ENCODE results near the gene CGB2.
"Not testable (repeated sequence)": the region's sequence is repeated elsewhere in the genome, so short reads cannot be mapped to it uniquely, and the experiment has no call there.

CGB2 gene

DNA sequence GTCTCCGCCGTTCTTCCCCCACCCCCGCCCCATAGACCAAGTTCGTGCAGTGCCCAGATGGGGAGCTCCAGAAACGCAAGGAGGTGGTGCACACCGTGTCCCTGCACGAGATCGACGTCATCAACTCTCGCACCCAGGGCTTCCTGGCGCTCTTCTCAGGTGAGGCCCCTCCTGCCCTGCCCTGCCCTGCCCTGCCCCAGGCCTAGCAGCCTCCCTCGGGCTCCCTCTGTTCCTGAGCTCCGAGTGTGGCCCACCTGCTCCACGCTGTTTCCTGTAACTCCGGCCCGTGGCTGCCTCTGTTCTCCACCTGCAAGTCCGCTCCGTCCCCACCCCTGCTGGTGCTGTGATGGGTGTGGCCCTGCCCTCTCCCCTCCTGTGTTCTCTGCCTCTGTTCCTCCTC, 21.2 kb upstream of the CGB2 start:
- DNase-seq (ENCODE audit: low spot score) = no peak

DNA sequence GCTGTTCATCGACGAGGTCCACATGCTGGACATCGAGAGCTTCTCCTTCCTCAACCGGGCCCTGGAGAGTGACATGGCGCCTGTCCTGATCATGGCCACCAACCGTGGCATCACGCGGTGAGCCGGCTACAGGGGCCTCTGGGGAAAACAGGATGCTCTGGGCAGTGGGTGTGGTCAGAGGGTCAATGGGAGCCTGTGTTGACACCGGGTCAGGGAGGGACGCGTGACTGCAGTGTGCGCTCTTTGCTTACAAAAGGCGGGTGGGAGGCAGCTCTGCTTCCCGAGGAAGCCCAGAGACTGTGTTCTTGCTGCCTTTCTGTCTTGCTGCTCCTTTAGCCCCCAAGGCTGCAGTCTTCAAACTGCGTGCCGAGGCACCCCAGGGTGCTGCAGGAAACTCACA, 20.5 kb upstream of the CGB2 start:
- DNase-seq (ENCODE audit: low spot score) = no peak

DNA sequence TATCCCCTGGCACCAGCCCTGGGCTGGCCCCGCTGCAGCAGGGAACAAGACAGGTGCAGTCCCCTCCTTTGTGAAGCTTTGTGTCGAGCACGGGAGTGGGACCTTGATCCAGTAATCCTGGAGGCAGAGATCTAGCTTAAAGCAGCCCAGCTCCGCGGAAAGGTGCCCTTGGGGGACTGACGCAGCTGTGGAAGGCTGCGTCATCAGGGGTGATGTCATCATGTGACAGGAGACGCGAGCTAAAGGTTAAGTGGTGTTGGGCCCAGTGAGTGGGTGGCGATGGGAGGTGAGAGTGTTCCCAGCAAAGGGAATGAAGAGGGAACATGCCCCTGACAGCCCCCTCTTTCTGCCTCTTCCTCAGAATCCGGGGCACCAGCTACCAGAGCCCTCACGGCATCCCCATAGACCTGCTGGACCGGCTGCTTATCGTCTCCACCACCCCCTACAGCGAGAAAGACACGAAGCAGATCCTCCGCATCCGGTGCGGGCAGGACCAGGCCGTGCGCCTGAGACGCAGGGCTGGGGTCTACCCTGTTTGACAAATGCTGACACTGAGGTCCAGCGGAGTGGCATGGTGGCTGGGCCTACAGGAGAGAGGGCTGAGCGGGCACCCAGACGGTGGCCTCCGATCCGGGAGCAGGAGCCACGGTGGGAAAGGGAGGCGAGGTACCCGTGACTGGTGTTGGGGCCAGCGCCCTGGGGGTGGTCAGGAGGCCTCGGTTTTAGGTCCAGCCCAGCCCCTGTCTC, 17.4 kb upstream of the CGB2 start:
- no peak for DNase-seq (ENCODE audit: low spot score)

DNA sequence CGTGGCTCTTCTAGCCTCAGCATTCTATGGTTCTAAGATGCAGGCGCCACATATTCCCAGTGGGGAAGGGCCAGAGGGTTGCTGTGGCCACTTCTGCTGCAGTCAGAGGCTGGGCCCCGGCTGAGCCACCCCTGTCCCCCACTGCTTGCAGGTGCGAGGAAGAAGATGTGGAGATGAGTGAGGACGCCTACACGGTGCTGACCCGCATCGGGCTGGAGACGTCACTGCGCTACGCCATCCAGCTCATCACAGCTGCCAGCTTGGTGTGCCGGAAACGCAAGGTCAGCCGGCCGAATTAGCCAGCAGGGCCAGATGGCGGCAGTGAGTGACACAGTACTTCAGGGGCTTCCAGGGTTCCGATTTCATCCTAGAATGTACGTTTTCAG, 16.8 kb upstream of the CGB2 start:
- no peak for DNase-seq (ENCODE audit: low spot score)

DNA sequence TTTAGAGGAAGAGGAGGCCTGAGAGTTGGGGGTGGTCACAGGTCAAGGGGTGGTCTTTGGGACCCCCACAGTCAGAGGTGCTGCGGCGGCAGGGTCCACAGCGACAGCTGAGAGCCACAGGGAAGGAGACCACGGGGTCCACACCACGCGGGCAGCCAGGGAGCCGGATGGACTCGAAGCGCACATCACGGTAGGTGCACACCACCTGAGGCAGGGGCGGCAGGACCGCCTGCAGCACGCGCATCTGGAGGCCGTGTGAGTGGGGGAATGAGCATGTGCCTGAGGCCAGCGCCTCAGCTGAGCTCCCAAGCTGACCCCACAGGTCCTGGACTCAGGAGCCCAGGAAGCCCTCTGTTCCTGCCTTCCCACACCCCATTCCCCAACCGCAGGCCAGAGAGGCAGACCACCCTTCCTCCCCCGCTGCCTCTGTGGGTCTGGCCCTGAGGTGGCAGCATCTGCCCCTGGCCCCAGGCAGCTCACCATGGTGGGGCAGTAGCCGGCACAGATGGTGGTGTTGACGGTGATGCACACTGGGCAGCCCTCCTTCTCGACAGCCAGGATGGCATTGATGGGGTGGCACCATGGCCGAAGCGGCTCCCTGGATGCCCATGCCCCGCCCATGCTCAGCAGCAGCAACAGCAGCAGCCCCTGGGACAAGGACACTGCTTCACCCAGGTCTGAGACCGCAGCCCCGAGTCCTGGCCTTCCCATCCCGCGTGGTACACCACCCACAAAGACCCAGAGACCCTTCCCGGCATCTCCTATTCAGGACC, 15.4 kb upstream of the CGB2 start:
- DNase-seq (ENCODE audit: low spot score) = no peak

DNA sequence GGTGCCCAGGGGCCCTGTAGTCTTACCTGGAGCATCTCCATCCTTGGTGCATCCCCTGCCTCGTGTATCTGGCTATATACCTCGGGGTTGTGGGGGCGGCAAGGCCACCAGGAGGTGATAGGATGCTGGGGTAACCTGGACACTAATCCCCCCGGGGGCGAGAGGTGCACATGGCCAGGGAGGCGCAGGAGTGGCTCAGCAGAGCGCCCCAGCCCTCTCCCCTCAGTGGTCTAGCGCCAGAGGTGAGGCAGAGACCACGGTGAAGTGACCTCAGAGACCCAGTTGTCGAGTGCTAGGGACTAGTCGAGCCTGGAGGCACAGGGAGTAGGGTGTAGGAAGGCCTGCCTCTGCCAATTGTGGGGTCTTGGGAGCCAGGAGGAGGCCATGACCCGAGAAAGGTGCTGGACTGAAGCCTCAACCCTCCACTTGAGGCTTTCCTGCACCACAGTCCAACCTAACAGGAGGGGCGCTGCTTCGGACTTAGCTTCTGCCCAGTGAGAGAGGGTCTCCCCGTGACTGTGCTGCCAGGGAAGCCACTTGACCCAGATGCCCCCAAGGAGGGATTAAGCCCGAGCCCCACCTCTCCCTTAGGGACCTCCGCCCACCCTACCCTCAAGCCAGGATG, 14.5 kb upstream of the CGB2 start, which contains the start of gene LHB:
LHB (minus strand) TSS at position 51 of the 625 bp plus-strand sequence; CDS start at position 41, 10 bp downstream.
- no peak for DNase-seq (ENCODE audit: low spot score)

DNA sequence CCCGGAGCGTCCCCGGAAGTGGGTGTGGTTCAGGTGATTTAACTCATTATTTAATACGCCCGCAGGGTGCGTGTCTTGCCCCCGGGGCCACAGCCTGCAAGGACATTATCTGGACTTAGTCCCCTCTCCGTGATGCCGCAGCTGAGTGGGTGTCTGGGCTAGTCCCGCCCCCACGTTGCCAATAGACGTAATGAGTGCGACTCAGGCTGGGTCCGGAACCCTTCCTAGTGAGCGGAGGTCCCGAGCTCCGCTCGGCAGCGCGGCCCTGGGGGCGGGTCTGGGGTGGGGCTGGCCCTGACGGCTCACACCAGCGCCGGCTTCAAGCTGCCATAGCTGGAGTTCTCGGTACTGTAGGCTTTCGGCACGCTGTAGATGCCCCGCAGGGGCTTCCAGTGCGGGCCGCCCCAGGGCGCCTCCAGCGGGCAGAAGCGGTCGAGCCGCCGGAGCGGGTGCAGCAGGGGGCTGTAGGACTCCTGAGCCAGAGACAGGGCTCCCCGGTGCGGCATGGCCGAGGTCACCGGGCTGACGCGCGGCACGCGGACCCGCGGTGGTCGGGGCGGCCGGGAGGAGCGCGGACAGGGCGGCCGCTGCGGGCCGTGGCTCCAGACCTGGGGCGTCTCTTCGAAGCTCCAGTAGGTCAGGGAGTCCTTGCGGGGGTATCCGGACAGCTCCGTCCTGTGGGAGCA, 13.9 kb upstream of the CGB2 start:
- DNase-seq (ENCODE audit: low spot score) = peak; percentile 67

DNA sequence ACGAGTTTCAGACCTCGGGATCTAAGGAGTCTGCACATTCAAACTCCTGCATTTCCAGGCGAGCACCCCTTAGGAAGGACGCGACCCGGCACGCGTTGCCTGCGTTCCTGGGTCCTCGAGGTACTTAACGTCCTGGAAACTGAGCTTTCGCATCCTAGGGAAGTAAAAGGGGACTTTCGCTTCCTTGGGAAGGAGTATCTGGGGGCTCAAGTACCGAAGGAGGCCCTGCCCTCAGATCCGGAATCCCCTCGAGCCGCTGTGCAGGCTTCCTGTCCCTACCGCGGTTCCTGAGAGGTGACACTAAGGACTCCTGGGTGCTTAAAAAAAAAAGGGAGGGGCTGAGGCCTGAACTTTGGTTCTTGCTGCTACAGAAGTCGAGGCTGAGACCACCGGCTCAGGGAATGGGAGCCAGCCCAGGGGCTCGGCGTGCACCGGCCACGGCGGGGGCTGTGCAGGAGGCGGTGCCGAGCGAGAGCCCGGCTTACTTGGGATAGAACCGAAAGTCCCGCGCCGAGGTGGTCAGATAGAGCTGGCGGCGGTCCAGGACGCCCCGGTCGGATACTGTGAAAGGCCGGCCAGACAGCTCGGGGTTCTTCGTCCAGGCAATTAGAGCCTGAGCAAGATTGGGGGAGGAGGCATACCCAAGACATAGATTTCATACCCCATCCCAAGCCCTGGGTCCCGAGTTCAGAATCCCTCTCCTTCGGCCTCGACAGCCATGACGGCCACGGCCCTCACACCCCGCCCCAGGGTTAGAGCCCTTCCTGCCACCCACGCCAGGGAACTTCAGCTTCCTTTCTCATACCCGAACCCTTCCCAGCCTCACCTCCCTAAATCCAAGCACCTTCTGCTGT, 13.1 kb upstream of the CGB2 start:
- DNase-seq (ENCODE audit: low spot score) = not testable (repeated sequence)

DNA sequence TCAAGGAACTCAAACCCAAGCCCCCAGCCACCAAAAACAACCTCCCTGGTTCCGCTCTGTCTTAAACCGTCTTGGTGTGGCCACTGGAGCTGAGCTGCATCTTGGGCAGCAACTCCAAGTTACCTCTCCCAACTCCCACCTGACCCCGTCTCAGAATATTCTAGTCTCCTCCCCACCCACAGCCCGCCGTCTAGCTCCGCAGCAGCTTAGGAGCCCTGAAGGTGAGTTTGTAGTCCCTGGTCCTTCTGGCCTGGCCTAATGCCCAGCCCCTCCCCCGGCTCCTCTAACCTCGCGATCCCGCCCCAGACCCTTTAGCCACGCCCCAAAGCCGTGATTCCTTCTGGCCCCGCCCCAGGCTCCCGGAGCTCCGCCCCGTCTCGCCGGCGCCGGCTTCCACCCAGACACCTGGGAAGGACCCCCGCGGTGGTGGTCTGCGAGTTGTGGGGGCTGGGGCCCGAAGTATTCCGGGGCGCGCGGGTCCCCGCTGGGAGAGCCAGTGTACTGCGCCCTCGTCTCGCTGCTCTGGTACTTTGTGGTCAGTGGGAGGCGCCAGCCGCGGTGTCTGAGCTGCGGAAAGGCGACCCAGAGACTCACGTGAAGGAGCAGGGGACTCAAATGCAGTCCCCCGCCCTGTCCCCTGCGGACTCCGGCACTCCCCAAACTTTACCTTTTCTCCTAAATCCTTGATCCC, 12.3 kb upstream of the CGB2 start:
- peak; percentile 56 for DNase-seq (ENCODE audit: low spot score)

DNA sequence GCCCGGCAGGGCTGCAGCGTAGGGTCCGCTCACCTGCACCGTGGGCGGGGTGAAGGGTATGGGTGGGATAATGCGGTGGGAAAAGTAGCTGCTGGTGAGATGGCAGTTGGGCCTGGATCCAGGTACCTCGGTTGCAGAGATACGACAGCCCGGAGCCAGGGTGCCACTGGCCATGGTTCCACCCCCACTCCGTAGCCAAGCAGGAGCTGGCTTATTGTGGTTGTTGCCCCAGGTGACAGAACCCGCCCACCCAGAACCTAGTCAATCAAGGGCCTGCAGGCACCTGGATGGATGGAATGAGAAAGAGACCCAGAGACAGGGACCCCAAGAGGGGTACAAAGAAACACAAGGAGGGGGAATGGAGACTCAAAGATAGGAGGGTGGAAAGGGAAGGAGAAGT, 11.3 kb upstream of the CGB2 start:
- no peak for DNase-seq (ENCODE audit: low spot score)

DNA sequence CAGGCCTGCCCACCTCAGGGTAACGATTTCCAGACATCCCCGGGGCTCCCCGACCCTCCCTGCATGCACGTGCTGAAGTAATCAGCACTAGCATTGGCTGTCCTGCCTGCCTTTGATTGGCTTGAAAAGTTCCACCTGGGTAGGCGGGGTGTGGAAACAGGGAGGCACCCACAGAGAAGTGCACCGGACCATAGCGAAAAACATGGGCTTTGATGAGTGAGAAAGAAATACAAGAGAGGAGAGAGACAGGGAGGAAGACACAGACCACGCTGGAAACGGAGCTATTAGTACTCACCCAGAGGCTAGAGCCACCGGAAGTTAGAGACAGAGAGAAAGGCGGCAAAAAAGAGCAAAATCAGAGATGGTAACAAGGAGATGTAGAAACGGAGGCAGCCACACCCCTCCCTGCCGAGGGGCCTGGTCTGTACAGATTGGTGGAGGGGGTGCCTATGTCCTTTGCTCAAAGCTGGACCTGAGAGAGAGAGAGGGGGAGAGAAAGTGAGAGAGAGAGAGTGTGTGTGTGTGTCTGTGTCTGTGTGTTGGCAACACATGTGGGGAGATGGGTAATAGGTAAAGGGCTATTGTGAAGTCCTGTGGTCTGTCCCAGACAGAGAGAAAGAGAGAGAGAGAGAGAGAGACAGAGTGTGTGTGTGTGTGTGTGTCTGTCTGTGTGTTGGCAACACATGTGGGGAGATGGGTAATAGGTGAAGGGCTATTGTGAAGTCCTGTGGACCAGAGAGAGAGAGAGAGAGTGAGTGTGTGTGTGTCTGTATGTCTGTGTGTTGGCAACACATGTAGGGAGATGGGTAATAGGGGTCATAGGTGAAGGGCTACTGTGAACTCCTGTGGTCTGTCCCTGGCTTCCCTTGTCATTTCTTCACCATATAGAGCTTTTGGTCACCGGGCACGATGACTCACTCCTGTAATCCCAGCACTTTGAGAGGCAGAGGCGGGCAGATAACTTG, 10.5 kb upstream of the CGB2 start:
- DNase-seq (ENCODE audit: low spot score) = no peak

DNA sequence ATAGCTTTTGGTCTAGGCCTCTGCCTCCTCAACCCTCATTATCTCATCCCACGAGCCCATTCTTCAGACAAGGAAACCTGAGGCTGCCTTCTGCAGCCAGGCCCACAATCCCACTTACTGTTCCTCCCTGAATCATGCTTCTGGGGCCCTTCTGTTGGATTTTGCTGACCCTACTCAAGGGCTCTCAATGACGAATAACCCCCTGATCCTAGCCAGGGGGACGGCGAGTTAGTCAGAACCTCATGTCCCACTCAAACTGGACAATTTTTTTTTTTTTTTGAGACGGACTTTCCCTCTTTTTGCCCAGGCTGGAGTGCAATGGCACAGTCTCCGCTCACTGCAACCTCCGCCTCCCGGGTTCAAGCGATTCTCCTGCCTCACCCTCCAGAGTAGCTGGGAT, 9.6 kb upstream of the CGB2 start:
- DNase-seq (ENCODE audit: low spot score) = no peak

DNA sequence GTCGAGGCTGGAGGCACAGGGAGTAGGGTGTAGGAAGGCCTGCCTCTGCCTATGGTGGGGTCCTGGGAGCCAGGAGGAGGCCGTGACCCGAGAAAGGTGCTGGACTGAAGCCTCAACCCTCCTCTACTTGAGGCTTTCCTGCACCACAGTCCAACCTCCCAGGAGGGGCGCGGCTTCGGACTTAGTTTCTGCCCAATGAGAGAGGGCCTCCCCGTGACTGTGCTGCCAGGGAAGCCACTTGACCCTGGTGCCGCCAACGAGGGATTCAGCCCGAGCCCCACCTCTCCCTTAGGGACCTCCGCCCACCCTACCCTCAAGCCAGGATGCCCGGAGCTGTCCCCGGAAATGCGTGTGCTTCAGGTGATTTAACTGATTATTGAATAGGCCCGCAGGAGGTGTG, 7.5 kb upstream of the CGB2 start, which contains the start of gene CGB3:
CGB3 (minus strand) TSS at position 101 of the 400 bp plus-strand sequence. CDS start 362 bp downstream, outside the sequence.
- DNase-seq (ENCODE audit: low spot score) = not testable (repeated sequence)

DNA sequence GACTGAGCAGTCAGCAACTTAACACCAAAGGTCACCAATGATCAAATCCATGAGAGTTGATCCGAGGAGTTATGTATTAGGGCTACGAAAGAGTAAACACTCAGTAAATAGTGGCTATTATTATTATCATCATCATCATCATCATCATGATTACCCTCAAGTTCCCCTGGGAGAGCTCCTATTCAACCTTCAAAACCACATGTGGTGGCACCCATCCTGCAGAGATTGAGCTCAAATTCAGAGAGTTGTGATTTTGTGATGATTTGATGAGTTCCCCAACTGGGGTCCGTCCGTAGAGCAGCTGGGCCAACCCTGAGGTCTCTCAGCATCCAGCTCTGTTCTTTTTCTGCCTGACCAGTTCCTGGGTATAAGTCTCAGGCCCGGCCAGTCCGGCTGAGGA, 6.6 kb upstream of the CGB2 start:
- not testable (repeated sequence) for DNase-seq (ENCODE audit: low spot score)

DNA sequence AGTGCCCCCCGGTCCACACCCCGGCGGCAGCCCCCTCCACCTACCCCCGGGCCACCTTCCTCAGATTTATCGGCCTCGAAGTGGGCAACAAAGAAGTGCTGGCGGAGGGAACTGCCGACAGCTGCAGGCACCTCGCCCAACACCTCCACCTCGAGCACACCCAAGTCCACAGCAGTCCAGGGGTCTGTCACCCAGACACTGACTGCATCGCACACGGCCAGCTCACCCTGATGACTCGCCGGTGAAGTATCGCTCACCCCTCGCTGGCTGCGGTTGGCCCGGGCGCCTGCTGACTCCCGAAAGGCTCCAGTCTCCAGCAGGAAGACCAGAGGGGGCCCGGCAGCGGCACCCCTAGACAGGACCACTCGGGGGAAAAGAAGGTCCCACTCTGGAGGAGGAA, 6.1 kb upstream of the CGB2 start:
- DNase-seq (ENCODE audit: low spot score) = not testable (repeated sequence)

DNA sequence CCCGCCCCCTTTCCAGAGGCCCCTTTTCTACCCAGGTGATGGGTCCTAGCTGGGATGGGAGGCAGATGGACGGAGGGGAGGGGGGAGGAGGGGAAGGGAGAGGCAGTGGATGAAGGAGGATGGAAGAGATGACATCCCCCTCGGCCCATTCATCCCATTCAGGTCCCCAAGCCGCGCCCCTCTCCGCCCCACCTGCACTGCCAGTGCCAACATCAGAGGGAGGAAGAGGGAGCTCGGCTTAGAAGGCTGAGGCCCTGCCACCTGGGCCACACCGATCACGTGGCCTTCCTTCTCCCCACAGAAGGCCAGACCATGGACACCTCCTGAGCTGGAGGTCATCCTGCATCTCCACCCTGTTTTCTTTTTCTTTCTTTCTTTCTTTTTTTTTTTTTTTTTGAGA, 3.0 kb upstream of the CGB2 start:
- DNase-seq (ENCODE audit: low spot score) = not testable (repeated sequence)

DNA sequence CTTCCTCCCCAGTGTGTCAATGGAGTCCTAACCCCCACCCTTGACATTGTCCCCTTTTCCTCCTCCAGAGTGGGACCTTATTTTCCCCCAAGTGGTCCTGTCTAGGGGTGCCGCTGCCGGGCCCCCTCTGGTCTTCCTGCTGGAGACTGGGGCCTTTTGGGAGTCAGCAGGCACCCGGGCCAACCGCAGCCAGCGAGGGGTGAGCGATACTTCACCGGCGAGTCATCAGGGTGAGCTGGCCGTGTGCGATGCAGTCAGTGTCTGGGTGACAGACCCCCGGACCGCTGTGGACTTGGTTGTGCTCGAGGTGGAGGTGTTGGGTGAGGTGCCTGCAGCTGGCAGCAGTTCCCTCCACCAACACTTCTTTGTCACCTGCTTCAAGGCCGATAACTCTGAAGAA, 1.9 kb upstream of the CGB2 start:
- DNase-seq (ENCODE audit: low spot score) = not testable (repeated sequence)

DNA sequence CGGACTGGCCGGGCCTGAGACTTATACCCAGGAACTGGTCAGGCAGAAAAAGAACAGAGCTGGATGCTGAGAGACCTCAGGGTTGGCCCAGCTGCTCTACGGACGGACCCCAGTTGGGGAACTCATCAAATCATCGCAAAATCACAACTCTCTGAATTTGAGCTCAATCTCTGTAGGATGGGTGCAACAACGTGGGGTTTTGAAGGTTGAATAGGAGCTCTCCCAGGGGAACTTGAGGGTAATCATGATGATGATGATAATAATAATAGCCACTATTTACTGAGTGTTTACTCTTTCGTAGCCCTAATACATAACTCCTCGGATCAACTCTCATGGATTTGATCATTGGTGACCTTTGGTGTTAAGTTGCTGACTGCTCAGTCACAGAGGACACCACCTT, 1.4 kb upstream of the CGB2 start:
- not testable (repeated sequence) for DNase-seq (ENCODE audit: low spot score)

DNA sequence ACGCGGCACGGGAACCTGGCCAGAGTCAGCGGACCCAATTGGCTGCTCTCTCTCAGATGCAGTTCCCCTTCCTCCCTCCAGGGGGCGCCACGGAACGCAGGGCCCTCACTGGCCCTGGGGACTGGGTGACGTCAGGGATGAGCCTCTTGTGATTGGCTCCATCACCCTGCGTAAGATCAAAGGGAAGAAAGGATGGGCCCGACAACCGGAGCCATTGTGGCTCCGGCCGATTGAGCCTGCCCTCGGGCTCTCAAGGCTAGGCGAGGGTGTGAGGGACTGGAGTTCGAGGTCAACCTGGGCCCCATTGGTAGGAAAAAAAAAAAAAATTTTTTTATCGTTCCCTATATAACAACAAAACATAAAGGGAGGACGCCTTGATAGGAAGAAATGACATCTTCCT, 5.1 kb downstream of the CGB2 start, which contains the start of gene CGB1:
CGB1 (minus strand) TSS at position 81 of the 400 bp plus-strand sequence. CDS start 184 bp downstream, outside the sequence.
- not testable (repeated sequence) for DNase-seq (ENCODE audit: low spot score)

All from CD4-positive, alpha-beta T cell treated with Interleukin-2 at 100 ng/mL for 4 hours (primary cell).